Stimulated activated CD8-positive, alpha-beta memory T cell treated with anti-CD3 and anti-CD28 coated beads, Interleukin-7, amount 100 ng/mL, for 24 hours (primary cell): Measurements from ENCODE around the gene TEX28.
"Not testable (repeated sequence)": the region's sequence is repeated elsewhere in the genome, so short reads cannot be mapped to it uniquely, and the experiment has no call there.

Source experiments
- DNase-seq: peaks from one replicate; pipeline ENCODE4 v3.0.0-alpha.2; 2020; ENCODE audit warnings: low read depth

Gene TEX28

DNA sequence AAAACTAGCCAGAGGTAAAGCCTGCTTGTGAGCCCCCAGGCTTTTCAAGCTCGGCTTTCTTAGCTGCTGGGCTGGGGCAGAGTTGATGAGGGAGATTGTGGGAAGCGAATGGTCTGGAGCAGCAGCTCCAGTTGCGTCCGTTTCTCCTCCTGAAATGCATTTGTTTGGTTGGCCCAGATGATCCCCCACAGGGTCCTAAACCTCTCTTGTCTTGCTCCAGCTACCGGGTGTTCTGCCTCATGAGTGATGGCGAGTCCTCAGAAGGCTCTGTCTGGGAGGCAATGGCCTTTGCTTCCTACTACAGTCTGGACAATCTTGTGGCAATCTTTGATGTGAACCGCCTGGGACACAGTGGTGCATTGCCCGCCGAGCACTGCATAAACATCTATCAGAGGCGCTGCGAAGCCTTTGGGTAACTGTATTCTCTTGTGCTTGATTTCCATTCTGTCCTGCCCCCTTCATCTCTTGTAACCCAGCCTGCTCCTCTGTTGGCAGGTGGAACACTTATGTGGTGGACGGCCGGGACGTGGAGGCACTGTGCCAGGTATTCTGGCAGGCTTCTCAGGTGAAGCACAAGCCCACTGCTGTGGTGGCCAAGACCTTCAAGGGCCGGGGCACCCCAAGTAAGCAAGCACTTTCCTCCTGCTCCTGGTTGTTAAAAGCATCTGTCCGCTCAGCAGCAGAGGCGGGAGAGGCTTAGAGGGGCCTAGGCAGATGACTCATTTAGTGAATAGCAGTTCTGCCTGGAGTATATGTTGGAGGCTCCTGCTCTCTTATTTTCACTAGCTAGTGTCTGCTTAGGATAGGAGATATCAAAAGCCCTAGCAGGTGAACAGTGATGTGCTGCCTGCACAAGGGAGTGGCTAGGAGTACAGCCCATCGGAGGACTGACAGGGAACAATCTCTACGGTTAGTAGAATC lies 16.0 kb upstream of the TEX28 start:
- no peak for DNase-seq

DNA sequence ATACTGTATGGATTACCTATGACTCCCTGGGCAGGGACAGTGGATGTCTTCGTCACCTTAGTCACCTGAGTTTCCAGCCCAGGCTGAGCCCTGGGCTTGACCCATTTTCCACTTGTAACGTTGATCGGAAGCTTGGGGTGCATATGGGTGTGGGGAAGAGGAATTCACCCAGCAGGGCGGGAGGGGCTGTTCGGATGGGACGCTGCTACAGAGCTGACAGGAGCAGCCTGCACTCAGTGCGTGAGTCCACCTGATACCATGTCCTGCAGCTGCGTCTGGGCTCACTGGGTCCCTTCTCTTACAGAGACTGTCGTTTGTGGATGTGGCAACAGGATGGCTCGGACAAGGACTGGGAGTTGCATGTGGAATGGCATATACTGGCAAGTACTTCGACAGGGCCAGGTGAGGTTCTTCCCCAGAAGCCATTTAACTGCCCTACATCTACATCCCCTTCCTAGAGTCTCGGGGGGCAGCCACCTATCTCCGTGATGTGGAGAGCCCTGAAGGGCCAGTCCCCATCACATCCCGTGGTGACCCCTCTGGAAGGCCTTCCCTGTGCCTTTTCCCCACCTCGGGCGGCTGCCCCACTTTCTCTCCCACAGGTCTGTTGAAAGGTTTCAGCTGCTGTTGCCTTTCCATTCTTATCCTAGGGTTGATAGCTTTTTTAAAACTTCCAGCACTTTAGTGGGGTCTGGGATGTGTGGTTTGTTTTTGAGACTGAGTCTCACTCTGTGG lies 14.3 kb upstream of the TEX28 start:
- no peak for DNase-seq

DNA sequence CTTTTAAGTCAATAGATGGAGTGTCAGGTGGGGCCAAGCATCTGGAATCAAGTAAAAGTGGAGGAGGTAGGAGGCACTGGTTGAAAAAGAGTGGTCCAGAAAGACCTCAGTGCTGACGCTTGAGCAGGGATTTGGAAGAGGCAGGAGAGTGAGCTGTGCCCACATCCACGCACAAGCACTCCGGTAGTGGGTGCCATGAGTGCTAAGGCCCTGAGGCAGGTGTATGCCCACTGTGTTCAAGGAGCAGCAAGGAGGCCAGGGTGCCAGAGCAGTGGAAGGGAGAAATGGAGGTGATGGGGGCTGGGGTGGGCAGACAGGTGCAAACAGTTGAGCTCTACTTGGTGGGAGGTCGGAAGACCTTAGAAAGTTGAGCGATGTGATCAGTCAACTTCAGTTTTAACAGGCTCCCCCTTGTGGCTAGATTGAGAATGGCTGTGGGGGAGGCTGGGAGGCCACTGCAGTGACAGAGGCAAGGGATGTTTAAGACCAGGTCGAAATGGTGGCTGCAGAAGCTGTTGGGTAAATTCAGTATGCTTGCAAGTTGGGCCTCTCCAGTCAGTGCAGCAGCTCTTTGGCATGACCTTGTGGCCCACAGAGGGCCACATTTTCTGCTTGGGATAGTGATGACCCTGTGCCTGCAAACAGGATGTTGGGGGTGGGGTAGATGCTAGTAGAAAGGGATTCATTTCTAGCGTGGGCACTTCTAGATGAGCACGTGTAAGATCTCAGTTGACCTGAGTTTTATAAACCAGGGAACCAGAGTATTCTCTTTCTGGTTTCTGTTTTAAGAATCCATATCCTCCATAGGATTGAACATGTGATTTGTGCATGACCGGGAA lies 13.4 kb upstream of the TEX28 start:
- DNase-seq = peak; percentile 55

- DNase-seq = no peak
Measured at GRCh38 chrX:154307202-154307601, 12.3 kb upstream of the TEX28 start.

- DNase-seq = no peak
Measured at GRCh38 chrX:154305541-154306205, 10.7 kb upstream of the TEX28 start.

- no peak for DNase-seq
Measured at GRCh38 chrX:154304846-154305245, 9.9 kb upstream of the TEX28 start.

DNA sequence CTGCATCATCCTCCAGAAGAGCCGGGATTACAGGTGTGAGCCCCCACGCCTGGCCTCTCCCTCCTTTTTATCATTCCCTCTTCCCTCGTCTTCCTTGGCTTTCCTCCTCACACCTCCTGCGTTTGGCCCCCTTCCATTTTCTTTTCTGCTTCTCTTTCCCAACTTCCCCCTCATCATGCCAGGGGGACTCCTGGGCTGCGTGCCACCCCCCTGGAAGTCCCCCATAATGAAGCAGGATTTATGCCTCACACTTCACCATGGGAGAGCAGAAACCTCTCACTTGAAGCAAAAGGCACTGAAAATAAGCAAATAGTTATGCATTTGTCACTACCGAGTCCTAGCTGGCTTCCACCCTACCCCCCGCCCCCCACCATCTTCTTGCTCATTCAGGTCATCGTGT lies 8.6 kb upstream of the TEX28 start:
- DNase-seq = no peak

DNA sequence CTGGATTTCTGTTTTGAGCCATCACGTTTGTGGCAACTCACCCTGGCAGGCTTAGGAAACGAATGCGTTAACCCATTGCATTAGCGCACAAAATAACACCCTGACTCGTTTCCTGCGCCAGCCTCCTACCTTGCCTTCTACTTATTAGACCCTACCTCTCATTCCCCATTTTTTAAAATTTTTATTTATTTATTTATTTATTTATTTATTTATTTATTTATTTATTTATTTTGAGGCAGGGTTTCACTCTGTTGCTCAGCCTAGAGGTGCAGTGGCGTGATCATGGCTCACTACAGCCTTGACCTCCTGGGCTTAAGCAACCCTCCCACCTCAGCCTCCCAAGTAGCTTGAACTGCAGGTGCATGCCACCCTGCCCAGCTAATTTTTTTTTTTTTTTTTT lies 8.1 kb upstream of the TEX28 start:
- DNase-seq = not testable (repeated sequence)

DNA sequence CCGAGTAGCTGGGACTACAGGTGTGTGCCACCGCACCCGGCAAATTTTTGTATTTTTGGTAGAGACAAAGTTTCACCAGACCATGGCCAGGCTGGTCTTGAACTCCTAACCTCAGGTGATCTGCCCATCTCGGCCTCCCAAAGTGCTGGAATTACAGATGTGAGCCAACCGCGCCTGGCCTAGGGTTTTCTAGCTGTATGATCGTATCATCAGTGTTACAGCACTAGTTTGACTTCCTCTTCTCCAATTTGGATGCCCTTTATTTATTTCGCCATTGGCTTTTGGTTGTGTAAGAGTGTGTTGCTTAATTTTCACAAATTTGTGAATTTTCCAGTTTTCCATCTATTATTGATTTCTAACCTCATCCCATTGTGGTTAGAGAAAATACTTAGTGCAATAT lies 5.9 kb upstream of the TEX28 start:
- no peak for DNase-seq

DNA sequence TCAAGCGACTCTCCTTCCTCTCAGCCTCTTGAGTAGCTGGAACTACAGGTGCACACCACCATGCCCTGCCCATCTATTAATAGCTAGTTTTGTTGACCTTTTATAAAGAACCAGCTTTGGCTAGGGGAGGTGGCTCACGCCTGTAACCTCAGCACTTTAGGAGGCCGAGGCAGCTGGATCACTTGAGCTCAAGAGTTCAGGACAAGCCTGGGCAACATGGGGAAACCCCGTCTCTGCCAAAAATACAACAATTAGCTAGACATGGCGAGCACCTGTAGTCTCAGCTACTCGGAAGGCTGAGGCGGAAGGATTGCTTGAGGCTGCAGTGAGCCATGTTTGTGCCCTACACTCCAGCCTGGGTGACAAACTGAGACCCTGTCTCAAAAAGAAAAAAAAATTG lies 3.4 kb upstream of the TEX28 start:
- DNase-seq = no peak

GRCh38 chrX:154296731-154297130 lies 1.8 kb upstream of the TEX28 start:
- DNase-seq = no peak

DNA sequence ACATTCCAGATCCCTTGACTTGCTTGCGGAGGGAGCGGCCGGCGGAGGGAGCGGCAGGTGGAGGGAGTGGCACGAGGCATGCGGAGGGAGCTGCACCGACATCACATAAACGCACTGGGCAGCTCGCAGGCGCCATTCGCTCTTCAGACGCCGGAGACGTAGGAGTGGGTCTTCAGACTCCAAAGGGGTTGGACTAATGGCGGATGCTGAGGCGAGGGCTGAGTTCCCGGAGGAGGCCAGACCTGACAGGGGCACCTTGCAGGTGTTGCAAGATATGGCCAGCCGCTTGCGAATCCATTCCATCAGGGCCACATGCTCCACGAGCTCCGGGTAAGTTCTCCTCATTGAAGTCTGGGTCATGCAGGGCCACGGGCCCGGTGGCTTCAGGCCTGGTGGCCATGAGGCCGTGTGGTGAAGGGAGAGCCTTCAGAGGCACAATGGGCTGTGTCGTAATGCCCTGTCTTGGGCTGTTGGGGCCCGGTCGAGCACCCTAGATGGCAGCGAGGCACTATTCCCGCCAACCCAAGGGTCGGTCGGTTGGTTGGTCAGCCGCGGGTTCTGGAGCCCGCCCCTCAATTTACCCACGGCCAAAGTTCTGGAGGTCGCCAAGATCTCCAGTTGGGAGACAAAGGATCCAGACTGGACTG lies 863 bp upstream of the TEX28 start, which contains the start of gene TKTL1:
Gene TKTL1, plus strand, starts transcription at position 132 of the 647 bp plus-strand sequence. Its CDS starts 65 bp downstream, at position 197.
- DNase-seq = no peak

- DNase-seq = not testable (repeated sequence)
Measured at GRCh38 chrX:154286406-154286805, 8.5 kb downstream of the TEX28 start.

DNA sequence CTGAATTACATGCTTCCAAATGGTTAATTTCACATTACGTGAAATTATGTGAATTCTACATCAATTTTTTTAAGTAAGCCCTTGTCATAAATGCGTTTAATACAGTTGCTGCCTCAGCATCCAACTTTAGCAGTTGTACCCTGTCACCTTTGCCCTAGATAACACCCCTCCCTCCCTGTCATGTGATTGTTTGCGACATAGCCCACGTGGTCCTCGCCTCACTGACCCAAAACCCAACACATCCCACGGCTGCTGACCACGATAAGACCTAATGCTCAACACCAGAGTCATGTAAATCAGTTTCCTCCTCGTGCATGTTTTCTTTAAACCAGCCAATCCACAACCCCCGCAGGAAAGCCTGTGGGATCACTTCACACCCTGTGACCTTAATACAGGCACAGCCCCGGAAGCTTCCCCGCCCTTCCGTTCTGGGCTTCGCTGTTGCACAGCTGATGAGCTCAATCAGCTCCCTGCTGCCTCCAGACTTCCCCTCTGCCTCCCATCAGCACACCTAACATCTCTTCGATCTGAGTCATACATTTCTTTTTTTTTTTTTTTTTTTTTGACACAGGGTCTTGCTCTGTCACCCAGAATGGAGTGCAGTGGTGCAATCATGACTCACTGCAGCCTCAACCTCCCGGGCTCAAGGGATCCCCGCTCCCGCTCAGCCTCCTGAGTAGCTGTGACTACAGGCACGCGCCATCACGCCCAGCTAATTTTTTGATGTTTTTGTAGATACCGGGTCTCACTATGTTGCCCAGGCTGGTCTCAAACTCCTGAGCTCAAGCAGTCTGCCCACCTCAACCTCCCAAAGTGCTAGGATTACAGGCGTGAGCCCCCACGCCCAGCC lies 10.2 kb downstream of the TEX28 start:
- DNase-seq = not testable (repeated sequence)

- DNase-seq = not testable (repeated sequence)
Measured at GRCh38 chrX:154269245-154269644, 25.7 kb downstream of the TEX28 start.

- DNase-seq = not testable (repeated sequence)
Measured at GRCh38 chrX:154263072-154263471, 31.9 kb downstream of the TEX28 start.

DNA sequence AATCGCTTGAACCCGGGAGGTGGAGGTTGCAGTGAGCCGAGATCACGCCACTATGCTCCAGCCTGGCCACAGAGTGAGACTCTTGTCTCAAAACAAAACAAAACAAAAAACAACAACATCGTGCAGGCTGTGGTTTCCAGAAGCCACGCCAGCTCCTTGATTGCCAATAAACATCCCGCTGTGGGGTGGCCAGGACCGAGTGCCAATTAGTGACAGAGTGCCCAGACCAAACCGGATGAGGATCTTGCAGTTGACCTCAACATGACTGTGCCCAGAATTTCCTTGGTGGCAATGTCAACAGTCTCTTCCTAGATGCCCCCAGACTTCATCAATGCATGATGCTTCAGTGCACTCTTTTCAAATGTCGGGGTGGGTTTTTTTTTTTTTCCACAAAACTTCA lies 36.2 kb downstream of the TEX28 start:
- not testable (repeated sequence) for DNase-seq

DNA sequence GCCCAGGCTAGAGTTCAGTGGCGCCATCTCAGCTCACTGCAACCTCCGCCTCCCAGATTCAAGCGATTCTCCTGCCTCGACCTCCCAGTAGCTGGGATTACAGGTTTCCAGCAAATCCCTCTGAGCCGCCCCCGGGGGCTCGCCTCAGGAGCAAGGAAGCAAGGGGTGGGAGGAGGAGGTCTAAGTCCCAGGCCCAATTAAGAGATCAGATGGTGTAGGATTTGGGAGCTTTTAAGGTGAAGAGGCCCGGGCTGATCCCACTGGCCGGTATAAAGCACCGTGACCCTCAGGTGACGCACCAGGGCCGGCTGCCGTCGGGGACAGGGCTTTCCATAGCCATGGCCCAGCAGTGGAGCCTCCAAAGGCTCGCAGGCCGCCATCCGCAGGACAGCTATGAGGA lies 37.6 kb downstream of the TEX28 start, which contains the start of gene OPN1MW3:
Gene OPN1MW3, plus strand, starts transcription at position 301 of the 400 bp plus-strand sequence. Its CDS starts 38 bp downstream, at position 339.
- DNase-seq = not testable (repeated sequence)

DNA sequence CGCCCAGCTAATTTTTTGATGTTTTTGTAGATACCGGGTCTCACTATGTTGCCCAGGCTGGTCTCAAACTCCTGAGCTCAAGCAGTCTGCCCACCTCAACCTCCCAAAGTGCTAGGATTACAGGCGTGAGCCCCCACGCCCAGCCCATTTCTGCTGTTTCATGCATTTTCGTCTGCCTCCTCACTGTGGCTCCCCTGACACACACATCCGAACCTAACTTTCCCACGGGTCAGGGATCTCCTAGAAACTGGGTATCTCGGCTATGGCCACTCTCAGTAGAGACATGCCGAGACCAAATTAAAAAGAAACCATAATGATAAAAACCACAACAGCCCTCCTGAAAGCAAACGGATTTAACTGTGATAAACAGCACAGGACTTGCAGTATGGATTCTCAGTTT lies 46.8 kb downstream of the TEX28 start:
- DNase-seq = not testable (repeated sequence)
